Lower leg skin (tissue), 4 donors: Measurements from ENCODE around the gene FRY. TPM values are rescaled to one million over a fixed set of nuclear protein-coding genes. Genes with fewer than 3 reads are reported as not detected.

Experiments used
- DNase-seq, 2 donors: peaks; one replicate each; pipeline ENCODE4 v3.0.0-alpha.2; 2019; ENCODE audit warnings: low spot score in 2 of 2
- H3K4me3 ChIP-seq: fragments of 200-600 bp; sonication (generic); 2 replicates; pipeline ENCODE4 v1.5.1; 2017; ENCODE audit warnings: mild to moderate bottlenecking, low read depth; ENCODE audit not compliant: poor library complexity, severe bottlenecking
- POLR2A ChIP-seq, 2 donors: fragments of 450-650 bp; IDR thresholded peaks; one replicate each; pipeline ENCODE4 v1.6.1; 2016 to 2017; ENCODE audit warnings: antibody characterized with exemption in 2 of 2, mild to moderate bottlenecking in 1 of 2, moderate library complexity in 1 of 2
- WGBS, 2 donors: methylation state at CpG; one replicate each; pipeline ENCODE4 v1.1.5; 2018; 5-methylcytosine and 5-hydroxymethylcytosine counted together
- intact Hi-C: fragments of 100-400 bp; cut with DNase I; formaldehyde crosslinking; loops from one replicate; pipeline ENCODE4 v1.15.0; 2023; ENCODE audit warnings: low total_unique reads
- total RNA-seq, 4 donors: library from RNA; depleted of rRNA; stranded (reverse); fragments of >200 nt; gene quantifications; one replicate each; pipeline ENCODE4 v1.1.0, GENCODE V29; 2016
- TF ChIP-seq, protein P1 (sequence below), 3 donors: fragments of 450-650 bp; IDR thresholded peaks; one replicate each; pipeline ENCODE4 v1.5.1; 2016; ENCODE audit warnings: antibody characterized with exemption in 3 of 3, mild to moderate bottlenecking in 3 of 3, moderate library complexity in 2 of 3

The FRY gene
- total RNA-seq, 4 donors from 2014 or later = 24.9 to 39.6 (median 35.9) TPM

DNA sequence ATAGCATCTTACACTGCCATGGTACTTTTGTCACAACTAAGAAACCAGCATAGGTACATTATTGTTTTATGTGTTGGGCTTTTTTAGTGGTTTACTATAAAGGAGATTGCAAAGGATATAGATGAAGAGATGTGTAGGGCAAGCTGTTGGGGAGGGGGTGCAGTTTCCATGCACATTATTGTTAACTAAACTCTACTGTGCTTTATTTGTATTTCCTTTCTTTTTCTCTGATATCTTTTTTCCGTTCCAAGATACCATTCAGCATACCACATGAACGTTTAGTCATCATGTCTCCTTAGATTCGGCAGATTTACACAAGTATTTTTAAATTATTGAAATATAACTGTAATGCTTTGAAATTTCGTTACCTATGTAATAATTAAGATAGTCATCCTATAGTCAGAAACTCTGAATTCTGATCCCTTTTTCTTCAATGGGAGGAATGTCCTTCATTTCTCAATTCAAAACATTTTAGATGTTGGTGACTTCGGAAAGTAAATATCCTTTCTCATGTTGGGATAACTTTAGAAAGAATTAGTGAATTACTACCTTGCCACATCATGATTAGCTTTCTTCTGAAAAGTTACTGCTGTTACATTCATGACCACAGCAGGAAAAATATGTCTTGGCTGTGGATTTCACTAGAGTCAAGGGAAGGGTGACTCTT lies 82.8 kb downstream of the FRY start:
- intact Hi-C loops = no loop called here
- 62 to 77% methylated on average over 5 of the region's 5 CpGs for WGBS, 2 donors
- no peak for TF ChIP-seq POLR2A (IDR thresholded peaks at IDR 0.05)
- TF ChIP-seq, protein P1, sequence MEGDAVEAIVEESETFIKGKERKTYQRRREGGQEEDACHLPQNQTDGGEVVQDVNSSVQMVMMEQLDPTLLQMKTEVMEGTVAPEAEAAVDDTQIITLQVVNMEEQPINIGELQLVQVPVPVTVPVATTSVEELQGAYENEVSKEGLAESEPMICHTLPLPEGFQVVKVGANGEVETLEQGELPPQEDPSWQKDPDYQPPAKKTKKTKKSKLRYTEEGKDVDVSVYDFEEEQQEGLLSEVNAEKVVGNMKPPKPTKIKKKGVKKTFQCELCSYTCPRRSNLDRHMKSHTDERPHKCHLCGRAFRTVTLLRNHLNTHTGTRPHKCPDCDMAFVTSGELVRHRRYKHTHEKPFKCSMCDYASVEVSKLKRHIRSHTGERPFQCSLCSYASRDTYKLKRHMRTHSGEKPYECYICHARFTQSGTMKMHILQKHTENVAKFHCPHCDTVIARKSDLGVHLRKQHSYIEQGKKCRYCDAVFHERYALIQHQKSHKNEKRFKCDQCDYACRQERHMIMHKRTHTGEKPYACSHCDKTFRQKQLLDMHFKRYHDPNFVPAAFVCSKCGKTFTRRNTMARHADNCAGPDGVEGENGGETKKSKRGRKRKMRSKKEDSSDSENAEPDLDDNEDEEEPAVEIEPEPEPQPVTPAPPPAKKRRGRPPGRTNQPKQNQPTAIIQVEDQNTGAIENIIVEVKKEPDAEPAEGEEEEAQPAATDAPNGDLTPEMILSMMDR (IDR thresholded peaks at IDR 0.05) = no peak
- DNase-seq = no peak
- H3K4me3 ChIP-seq = no peak overlapping the region

- H3K4me3 ChIP-seq = no peak overlapping the region
- no peak for DNase-seq
- 50 to 65% methylated on average over 2 of the region's 2 CpGs for WGBS, 2 donors
- TF ChIP-seq, protein P1 (IDR thresholded peaks at IDR 0.05) = no peak
- TF ChIP-seq POLR2A (IDR thresholded peaks at IDR 0.05) = no peak
- intact Hi-C loops = no loop called here
Measured at GRCh38 chr13:32115066-32115465, 83.5 kb downstream of the FRY start.

- TF ChIP-seq, protein P1 (IDR thresholded peaks at IDR 0.05) = no peak
- no peak for TF ChIP-seq POLR2A (IDR thresholded peaks at IDR 0.05)
- intact Hi-C loops = no loop called here
- 82 to 83% methylated on average over 5 of the region's 5 CpGs for WGBS, 2 donors
Measured at GRCh38 chr13:32116210-32116609, 84.6 kb downstream of the FRY start.

DNA sequence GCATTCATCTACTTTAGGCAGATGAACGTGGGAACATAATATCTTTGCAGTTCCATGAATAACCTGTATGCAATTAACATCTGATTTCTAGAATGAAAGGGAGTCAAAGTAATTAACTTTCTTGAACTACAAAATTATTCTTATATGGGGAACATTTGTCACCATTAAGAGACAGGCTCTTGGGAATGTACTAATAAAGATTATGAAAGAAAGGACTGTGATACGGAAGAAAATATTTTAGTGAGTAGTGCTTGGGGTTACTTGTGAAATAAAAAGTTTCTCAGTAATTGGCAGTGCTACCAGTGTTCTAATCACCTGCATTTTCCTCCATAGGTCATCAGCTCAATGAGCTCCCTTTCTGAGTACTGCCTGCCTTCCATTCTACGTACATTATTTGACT lies 85.4 kb downstream of the FRY start:
- no peak for DNase-seq
- intact Hi-C loops = no loop called here
- no peak for TF ChIP-seq POLR2A (IDR thresholded peaks at IDR 0.05)
- TF ChIP-seq, protein P1 (IDR thresholded peaks at IDR 0.05) = no peak
- H3K4me3 ChIP-seq = no peak overlapping the region
- WGBS, 2 donors = 82 to 87% methylated on average over 3 of the region's 3 CpGs

More at GRCh38 chr13:32116210-32116609, 84.6 kb downstream of the FRY start:
- no peak overlapping the region for H3K4me3 ChIP-seq
- DNase-seq = no peak

DNA sequence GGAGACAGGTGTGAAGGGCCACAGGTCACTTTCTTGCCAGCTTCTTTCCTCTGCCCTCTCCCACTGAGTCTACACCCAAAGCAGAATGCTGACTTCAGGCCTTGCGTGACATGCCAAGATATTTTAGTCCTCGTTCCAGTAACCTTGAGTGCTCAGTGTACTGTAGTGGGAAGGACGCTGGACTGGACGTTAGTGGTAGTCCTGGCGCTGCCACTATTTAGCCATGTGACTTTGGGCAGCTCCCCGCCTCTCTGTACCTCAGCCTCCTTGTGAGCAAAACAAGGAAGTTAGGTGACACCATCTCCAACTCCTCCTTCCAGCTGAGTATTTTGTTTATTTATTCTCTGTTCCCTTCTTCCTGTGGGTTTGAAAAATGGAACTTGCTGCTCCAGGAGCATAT lies 86.1 kb downstream of the FRY start:
- 79 to 92% methylated on average over 6 of the region's 6 CpGs for WGBS, 2 donors
- TF ChIP-seq, protein P1 (IDR thresholded peaks at IDR 0.05) = no peak
- no peak for TF ChIP-seq POLR2A (IDR thresholded peaks at IDR 0.05)
- H3K4me3 ChIP-seq = no peak overlapping the region
- no peak for DNase-seq
- intact Hi-C loops = no loop called here

GRCh38 chr13:32121316-32121715 lies 89.7 kb downstream of the FRY start:
- no peak overlapping the region for H3K4me3 ChIP-seq
- no peak for DNase-seq
- intact Hi-C loops = no loop called here
- 67 to 71% methylated on average over 3 of the region's 3 CpGs for WGBS, 2 donors
- TF ChIP-seq, protein P1 (IDR thresholded peaks at IDR 0.05) = no peak
- TF ChIP-seq POLR2A (IDR thresholded peaks at IDR 0.05) = no peak
